GM19452 (cell line): Measurements from ENCODE around the gene MYG1.
"Not testable (repeated sequence)": the region's sequence is repeated elsewhere in the genome, so short reads cannot be mapped to it uniquely, and the experiment has no call there.

Source experiments
- ATAC-seq: cut with Tn5 transposase; IDR thresholded peaks from one replicate; pipeline ENCODE4 v1.9.1; 2021; ENCODE audit not compliant: unreplicated experiment

The MYG1 gene

GRCh38 chr12:53279888-53280498 is 19.5 kb upstream of the MYG1 start:
- no peak for ATAC-seq

DNA sequence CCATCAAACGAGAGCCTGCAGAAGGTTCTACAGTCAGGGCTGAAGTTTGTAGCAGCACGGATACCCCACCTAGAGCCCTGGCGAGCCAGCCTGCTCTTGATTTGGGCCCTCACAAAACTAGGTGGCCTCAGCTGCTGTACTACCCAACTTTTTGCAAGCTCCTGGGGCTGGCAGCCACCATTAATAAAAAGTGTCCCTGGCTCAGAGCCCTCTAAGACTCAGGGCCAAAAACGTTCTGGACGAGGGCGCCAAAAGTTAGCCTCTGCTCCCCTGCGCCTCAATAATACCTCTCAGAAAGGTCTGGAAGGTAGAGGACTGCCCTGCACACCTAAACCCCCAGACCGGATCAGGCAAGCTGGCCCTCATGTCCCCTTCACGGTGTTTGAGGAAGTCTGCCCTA is 13.0 kb upstream of the MYG1 start:
- ATAC-seq = no peak

DNA sequence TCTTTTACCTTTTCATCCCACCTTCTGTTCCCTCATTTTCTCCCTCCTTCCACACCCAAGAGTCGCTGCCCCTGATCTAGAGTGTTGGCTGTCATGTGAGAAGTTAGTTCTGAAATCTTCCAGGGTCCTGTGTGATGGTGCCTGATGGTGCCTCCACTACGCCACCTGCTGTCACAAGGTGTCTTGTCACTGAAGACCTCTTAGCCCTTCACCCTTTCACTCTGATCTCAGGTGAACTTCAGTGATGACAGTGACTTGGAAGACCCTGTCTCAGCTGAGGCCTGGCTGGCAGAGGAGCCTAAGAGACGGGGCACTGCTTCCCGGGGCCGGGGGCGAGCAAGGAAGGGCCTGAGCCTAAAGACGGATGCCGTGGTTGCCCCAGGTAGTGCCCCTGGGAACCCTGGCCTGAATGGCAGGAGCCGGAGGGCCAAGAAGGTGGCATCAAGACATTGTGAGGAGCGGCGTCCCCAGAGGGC is 11.7 kb upstream of the MYG1 start:
- no peak for ATAC-seq

DNA sequence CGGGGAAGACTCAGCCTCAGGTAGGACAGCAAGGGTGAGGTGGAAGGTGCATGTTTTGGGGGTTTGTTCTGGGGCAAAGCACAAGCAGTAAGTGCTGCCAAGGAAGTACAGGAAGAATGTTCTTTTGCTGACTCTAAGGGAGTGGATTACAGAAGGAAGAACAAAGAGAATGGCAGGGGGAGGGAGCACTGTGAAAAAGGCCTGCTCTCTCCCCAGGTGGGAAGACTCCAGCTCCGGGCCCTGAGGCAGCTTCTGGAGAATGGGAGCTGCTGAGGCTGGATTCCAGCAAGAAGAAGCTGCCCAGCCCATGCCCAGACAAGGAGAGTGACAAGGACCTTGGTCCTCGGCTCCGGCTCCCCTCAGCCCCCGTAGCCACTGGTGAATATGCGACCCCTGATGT is 11.2 kb upstream of the MYG1 start:
- ATAC-seq = no peak

DNA sequence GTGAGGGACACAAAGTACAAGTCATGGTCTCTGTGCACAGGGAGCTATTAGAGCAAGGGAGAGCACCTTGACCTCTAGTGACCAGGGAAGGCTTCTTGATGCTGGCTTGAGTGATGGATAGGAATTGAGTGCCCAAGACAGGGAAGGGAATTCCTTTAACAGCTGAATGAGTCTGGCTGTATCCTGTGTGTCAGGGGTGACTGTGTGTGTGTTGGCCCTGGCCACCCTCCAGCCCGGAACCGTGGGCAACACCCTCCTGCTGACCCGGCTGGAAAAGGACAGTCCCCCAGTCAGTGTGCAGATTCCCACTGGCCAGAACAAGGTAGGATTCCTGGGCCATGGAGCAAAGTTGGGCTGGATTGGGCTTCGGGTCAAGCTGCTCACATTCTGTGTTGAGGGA is 9.6 kb upstream of the MYG1 start:
- ATAC-seq = no peak

GRCh38 chr12:53290661-53291060 is 8.8 kb upstream of the MYG1 start:
- ATAC-seq = no peak

- ATAC-seq = no peak
These were observed 7.1 kb upstream of the MYG1 start for GRCh38 chr12:53292426-53292825.

DNA sequence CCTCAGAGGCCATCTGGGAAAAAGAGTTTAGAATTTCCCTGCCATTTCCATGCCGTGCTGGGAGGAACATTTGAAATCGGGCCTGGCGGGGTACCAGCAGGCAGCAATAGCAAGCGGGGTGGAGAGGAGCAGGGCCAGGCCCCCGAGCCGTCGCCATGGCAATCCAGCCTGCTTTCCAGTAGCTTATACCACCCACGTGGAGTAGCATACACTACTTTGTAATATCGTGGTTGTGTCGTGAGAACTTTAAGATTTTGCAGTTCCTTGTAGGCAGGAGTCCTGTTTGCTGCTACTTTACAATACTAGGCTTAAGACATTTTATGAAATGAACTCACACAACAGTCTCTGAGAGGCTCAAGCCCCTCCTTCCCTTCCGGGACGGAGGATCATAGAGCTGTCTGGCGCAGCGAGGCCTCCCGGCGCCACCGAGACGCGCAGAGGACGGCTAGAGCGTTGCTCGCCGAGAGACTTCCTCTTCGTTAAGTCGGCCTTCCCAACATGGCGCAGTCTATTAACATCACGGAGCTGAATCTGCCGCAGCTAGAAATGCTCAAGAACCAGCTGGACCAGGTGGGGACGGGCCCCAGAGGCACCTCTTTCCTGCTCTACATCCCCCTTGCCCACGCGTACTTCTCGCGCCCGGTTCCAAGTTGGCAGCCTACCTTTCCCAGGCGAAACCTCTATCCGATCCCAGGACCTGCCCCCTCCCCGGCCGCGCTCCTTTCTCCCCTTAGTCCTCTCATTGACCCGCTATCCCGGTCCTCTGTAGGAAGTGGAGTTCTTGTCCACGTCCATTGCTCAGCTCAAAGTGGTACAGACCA is 4.2 kb upstream of the MYG1 start, which contains the start of gene PFDN5:
TSS of gene PFDN5 (plus strand) at position 473 of the 821 bp plus-strand sequence. CDS start at position 499, 26 bp downstream.
- peak; percentile 90 for ATAC-seq

- no peak for ATAC-seq
These were observed 3.6 kb upstream of the MYG1 start for GRCh38 chr12:53295891-53296219.

GRCh38 chr12:53297106-53297505 is 2.4 kb upstream of the MYG1 start:
- ATAC-seq = not testable (repeated sequence)

DNA sequence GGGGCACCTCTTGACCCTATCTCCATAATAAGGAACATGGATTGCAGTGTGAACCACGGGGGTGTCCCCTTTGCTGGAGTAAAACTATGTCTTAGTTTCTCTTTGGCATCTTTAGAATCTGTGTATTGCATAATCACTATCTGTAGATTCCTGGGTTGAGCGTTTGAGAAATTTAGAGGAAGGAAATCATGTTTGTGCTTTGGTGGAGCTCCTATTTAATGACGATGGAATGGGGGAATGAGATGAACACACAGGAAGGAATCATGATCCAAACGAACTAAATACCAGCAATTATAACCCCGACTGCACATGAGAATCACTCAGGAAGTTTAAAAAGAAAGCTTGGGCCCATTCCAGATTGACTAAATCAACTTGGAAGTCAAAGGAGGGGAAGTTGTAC is 1.3 kb upstream of the MYG1 start:
- no peak for ATAC-seq

DNA sequence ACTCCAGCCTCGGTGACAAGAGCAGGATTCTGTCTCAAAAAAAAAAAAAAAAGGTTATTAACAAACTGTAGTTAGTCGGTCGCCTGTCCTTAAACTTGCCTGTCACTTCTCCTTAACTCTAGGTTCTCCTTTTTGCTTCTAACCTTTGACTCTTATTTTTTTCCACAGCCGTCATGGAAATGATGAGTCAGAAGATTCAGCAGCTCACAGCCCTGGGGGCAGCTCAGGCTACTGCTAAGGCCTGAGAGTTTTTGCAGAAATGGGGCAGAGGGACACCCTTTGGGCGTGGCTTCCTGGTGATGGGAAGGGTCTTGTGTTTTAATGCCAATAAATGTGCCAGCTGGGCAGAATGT is 418 bp upstream of the MYG1 start:
- ATAC-seq = no peak

DNA sequence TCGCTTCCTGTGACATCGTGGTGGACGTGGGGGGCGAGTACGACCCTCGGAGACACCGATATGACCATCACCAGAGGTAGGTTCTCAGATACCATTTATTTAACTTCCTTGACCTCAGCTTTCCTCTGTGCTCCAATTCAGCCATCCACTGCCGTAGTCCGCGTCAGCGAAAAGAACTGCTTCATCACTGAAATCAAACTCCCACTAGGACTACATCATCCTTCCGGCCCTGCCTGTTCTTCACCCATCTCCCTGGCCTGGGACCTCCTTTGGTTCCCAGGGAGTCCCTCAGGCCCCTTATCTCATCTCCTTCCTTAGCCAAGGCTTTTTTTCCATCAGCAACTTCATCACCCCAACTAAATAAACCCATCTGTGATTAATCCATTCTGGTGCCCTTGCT is 692 bp downstream of the MYG1 start:
- ATAC-seq = no peak

DNA sequence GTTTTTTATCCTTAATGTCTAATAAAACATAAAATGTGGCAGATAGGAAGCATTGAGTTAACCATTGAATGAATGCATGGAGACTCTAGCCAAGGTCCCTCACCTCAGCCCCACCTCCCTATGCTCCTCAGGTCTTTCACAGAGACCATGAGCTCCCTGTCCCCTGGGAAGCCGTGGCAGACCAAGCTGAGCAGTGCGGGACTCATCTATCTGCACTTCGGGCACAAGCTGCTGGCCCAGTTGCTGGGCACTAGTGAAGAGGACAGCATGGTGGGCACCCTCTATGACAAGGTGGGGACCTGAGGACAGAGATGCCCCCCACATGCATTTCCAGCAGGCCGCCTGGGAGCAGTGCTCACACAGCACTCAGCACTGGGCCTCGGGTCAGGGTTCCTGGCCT is 3.4 kb downstream of the MYG1 start:
- no peak for ATAC-seq

- ATAC-seq = no peak
These were observed 7.3 kb downstream of the MYG1 start for GRCh38 chr12:53306826-53307225.

DNA sequence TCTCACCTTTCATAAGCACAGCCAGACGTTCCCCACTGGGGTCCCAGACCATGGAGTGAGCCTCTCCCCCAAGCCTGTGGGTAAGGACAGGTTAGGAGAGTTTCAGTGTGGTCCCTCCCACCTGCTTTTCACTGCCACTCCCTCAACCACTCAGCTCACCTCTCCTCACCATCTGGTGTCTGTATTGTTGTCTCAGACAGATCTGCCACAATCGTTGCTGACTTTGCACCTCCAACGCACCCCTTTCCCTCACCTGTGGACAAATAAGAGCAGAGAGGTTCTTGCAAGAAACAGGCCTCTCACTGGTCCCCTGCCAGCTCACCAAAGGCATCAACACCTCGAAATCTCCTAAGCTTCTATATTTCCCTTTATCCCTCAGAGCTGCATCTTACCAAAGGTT is 8.8 kb downstream of the MYG1 start:
- ATAC-seq = no peak

DNA sequence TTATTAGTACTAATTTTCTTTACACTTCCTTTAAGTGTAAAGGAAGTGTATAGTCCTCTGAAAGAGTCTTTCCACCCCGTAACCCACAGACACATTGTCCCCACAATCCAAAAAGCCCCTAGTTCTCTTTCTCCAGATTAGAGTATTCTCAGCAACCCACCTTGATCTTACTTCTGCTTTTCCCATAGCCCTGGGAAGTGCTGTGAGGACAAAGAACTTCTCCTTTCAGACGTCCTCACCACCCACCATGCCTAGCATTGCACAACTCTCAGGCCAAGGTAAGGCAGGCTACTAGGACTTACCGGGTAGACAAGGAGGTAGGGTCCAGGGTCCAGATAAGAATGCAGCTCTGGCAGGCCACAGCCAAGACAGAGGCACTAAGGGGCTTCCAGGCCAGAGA is 14.5 kb downstream of the MYG1 start:
- ATAC-seq = no peak

DNA sequence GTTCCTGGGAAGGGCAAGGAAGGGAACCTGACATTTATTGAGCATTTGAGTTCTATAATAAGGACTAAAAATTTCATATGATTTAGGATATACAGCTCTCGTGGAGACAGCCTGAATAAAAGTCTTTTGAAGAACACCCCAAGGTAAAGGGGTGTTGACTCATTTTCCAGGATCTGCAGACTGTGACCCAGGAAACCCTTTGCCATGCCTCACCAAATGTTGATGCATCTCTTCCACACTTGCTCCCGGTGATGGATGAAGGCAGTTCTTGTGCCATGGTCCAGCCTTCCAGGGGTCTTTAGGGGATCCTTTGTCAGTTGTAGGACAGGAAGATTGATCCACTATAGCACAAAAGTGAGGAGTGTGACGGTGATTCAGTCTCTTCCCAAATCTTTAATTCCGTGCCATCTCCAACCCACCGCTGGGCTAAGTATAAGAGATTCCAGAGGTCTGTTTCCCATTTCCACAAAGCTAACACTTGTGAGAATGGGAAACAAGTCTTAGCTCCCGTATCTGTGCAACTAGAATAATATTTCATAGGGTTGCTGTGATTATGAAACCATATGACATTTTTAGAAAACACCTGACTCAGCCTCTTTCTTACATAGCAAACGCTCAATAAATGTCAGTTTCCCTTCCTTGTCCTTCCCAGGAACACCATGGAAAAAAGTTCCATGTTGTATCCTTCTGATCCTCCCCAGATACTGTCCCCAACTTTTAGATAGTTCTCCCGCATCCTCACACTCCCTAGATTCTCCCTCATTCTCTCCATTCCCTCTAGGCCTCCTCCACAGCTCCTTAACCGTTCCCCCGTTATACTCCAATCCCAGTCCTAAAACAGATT is 21.1 kb downstream of the MYG1 start:
- no peak for ATAC-seq

GRCh38 chr12:53324113-53324778 is 24.8 kb downstream of the MYG1 start:
- ATAC-seq = no peak

DNA sequence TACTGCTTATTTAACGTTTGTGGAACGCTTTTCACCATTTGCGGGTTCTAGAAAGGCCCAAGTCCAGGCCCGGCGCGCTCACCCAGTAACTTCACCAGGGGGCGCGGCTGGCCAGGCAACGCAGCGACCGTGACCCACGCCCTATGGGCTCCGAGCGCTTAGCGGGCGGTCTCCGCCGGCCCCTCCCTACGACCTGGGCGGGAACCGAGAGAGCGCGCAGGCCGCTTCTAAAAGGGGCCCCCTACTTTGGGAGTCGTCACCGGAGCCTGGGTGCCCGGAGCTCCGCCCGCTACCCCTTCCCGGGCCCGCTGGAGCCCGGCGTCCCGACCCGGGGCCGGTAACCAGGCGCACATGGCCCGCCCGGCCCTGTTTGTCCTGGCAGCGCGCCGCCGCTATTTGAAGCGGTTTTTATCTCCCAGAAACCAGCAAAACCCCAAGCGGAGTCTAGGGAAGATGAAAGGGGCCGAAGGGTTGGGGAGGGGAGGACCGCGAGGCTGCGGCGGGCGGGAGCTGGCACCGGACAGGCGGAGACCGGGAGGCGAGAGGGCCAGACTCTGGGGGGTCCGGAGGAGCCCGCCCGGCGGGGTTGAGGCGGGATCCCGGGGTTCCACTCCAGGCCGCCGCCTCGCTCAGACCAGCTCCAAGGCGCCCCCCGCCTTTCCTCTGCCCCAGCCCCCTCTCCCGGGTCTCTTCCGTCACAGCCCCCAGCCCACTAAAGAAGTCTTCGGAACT is 25.4 kb downstream of the MYG1 start:
- peak; percentile 51 for ATAC-seq
